ENCODE results near the gene CCDC33.

GRCh38 chr15:74209560-74209958, 26.6 kb upstream of the CCDC33 start:
- TF ChIP-seq, protein P1, sequence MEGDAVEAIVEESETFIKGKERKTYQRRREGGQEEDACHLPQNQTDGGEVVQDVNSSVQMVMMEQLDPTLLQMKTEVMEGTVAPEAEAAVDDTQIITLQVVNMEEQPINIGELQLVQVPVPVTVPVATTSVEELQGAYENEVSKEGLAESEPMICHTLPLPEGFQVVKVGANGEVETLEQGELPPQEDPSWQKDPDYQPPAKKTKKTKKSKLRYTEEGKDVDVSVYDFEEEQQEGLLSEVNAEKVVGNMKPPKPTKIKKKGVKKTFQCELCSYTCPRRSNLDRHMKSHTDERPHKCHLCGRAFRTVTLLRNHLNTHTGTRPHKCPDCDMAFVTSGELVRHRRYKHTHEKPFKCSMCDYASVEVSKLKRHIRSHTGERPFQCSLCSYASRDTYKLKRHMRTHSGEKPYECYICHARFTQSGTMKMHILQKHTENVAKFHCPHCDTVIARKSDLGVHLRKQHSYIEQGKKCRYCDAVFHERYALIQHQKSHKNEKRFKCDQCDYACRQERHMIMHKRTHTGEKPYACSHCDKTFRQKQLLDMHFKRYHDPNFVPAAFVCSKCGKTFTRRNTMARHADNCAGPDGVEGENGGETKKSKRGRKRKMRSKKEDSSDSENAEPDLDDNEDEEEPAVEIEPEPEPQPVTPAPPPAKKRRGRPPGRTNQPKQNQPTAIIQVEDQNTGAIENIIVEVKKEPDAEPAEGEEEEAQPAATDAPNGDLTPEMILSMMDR (conservative IDR thresholded peaks at IDR 0.05; ENCODE audit: low read depth, low read length): no peak
- no peak for TF ChIP-seq EZH2phosphoT487 (IDR thresholded peaks at IDR 0.05; ENCODE audit: borderline replicate concordance, low read length)

Data from PC-3 (cell line).